Activated T-cell treated with anti-CD3 and anti-CD28 coated beads for 1 hour (primary cell): ENCODE data around the gene MRPL14.

Experiments used
- DNase-seq: peaks from one replicate; pipeline ENCODE4 v3.0.0-alpha.2; 2020; ENCODE audit warnings: low read depth

The MRPL14 gene

GRCh38 chr6:44078827-44079671, 48.2 kb downstream of the MRPL14 start:
- peak; percentile 54 for DNase-seq

- DNase-seq = no peak
These were observed 48.9 kb downstream of the MRPL14 start for GRCh38 chr6:44078219-44078826.

GRCh38 chr6:44077214-44077946, 49.9 kb downstream of the MRPL14 start:
- DNase-seq = no peak

GRCh38 chr6:44076356-44077213, 50.7 kb downstream of the MRPL14 start:
- DNase-seq = no peak

GRCh38 chr6:44075647-44076355, 51.5 kb downstream of the MRPL14 start:
- DNase-seq = no peak

- DNase-seq = no peak
These were observed 52.2 kb downstream of the MRPL14 start for GRCh38 chr6:44074813-44075646.

- peak; percentile 50 for DNase-seq
These were observed 52.8 kb downstream of the MRPL14 start for GRCh38 chr6:44074439-44074812.

- DNase-seq = no peak
These were observed 53.4 kb downstream of the MRPL14 start for GRCh38 chr6:44073612-44074438.

GRCh38 chr6:44072959-44073611, 54.2 kb downstream of the MRPL14 start:
- DNase-seq = peak; percentile 62

- no peak for DNase-seq
These were observed 54.7 kb downstream of the MRPL14 start for GRCh38 chr6:44072452-44072958.

GRCh38 chr6:44071670-44072451, 55.4 kb downstream of the MRPL14 start:
- DNase-seq = no peak

GRCh38 chr6:44068607-44069296, 58.5 kb downstream of the MRPL14 start:
- DNase-seq = no peak

- no peak for DNase-seq
These were observed 59.8 kb downstream of the MRPL14 start for GRCh38 chr6:44067173-44068139.

GRCh38 chr6:44066394-44067172, 60.7 kb downstream of the MRPL14 start:
- no peak for DNase-seq

- no peak for DNase-seq
These were observed 61.7 kb downstream of the MRPL14 start for GRCh38 chr6:44065443-44066140.
